Activated B cell treated with CpG ODN at 0.5 μM for 24 hours (primary cell): Measurements from ENCODE around the gene IFNL4. TPM values are rescaled to one million over a fixed set of nuclear protein-coding genes. Genes with fewer than 3 reads are reported as not detected.
A peak's percentile ranks its signal among the peaks of the same experiment; 100 is the strongest.

Source experiments
- ATAC-seq: fragments of 200-7000 bp; cut with Tn5 transposase; one replicate; pipeline ENCODE4 v1.10.0; 2021; ENCODE audit warnings: low read depth, mild to moderate bottlenecking, moderate library complexity
- CTCF ChIA-PET: fragments of 350-600 bp; sonication (Branson Sonifier 250); formaldehyde crosslinking; loops from one replicate; lab custom pipeline; 2021; ENCODE audit warnings: antibody characterized with exemption; lab: Charles Lee
- POLR2A ChIA-PET: fragments of 350-600 bp; sonication (Branson Sonifier 250); formaldehyde crosslinking; loops from one replicate; lab custom pipeline; 2021; ENCODE audit warnings: antibody characterized with exemption; lab: Charles Lee
- DNase-seq: peaks from one replicate; pipeline ENCODE4 v3.0.0; 2022
- H3K27ac Mint-ChIP-seq: one replicate; pipeline ENCODE4 v1.8.0; 2020; ENCODE audit warnings: mixed read lengths
- H3K27me3 Mint-ChIP-seq: one replicate; pipeline ENCODE4 v1.8.0; 2021; ENCODE audit warnings: mixed read lengths
- H3K36me3 Mint-ChIP-seq: one replicate; pipeline ENCODE4 v1.8.0; 2021; ENCODE audit warnings: low read depth, mixed read lengths
- H3K4me1 Mint-ChIP-seq: one replicate; pipeline ENCODE4 v1.8.0; 2021; ENCODE audit warnings: mixed read lengths
- H3K4me3 Mint-ChIP-seq: one replicate; pipeline ENCODE4 v1.8.0; 2020; ENCODE audit warnings: mild to moderate bottlenecking, mixed read lengths
- H3K9me3 Mint-ChIP-seq: one replicate; pipeline ENCODE4 v1.8.0; 2020; ENCODE audit warnings: mixed read lengths
- CTCF ChIP-seq: fragments of 200-600 bp; IDR thresholded peaks from one replicate; pipeline ENCODE4 v1.8.0; 2022; ENCODE audit warnings: antibody characterized with exemption, mild to moderate bottlenecking
- intact Hi-C: fragments of 100-400 bp; cut with micrococcal nuclease; formaldehyde crosslinking; loops from one replicate; pipeline ENCODE4 v1.15.1; 2024
- total RNA-seq: library from RNA; stranded (reverse); gene quantifications from 2 replicates; pipeline ENCODE4 v1.2.3, GENCODE V29; 2022

Gene IFNL4
- total RNA-seq, 1 donor from 2014 or later, result not detected

DNA sequence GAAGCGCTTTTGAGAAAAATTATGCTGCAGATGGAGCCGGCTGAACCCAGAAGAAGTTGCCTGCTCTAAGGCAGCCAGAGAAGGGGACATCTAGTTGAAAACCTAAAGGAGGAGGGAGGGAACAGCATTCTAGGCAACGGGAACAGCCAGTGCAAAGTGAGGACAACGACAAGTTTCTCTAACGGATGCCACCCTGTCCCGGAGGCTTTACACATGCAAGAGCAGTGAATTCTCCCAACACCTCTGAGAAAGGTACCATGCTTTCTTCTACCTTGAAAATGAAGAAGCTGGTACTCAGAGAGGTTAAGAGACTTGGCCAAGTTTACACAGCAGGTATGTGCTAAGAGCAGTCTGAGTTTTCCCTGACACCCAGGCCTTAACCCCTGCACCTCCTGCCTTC is 9.7 kb downstream of the IFNL4 start:
- TF ChIP-seq CTCF, result no peak
- Mint-ChIP-seq H3K27ac (no peak overlapping the region), H3K27me3 (peaks cover 5% of the 10 kb centered on the region), H3K4me1 (peaks cover 11% of the 10 kb centered on the region), H3K4me3 (no peak overlapping the region), H3K36me3 (no peaks in the 10 kb centered on the region), H3K9me3 (no peaks in the 10 kb centered on the region)
- POLR2A ChIA-PET, result no interaction called here
- no peak for ATAC-seq
- CTCF ChIA-PET, result no interaction called here
- DNase-seq, result no peak
- intact Hi-C loops, result no loop called here

GRCh38 chr19:39238209-39238608 is 10.4 kb downstream of the IFNL4 start:
- POLR2A ChIA-PET, result no interaction called here

DNA sequence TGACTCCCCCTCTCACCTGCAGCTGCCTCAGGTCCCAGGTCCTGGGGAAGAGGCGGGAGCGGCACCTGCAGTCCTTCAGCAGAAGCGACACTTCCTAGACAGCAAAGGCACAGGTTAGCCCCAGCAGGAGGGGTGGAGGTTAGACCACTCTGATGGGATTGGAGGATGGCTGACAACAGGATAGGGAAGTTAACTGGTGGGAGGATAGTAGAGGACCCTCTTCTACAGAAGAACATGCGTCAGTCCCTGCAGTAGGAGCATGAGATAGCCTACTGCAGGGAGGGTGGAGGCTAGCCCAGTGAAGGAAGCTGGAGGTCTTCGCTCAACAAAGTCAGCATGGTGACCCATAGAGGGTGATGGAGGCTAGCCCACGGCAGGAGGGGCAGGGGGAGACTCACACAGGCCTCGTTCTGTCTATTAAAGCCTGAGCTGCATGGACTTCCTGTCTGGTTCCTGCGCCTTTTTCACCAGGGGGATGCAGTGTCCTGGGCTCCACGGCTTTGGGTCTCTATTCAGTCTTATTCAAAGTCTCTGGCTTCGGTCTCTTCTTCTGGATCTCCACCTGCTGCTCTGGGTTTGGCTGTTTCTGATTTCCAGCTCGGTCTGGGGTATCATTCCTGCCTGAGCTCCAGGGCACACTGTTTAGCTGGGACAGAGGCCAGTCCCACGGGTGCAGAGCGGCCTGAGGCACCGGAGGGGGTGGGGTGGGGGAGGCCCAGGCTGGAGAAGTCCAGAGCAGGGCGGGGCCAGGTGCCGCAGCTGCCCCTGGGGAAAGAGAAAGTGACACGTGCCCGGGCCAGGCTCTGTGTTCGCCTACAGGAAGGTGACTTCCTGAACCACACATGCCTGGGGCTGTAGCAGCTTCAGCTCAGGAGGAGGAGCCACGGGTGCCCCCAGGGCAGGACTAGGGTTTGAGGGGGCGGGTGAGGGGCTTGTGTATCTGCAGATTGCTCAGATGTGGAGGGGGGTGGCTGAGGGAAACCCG is 11.2 kb downstream of the IFNL4 start:
- CTCF ChIA-PET, result no interaction called here
- H3K27me3 Mint-ChIP-seq, result peaks cover 4% of the 10 kb centered on the region
- peaks cover 11% of the 10 kb centered on the region for H3K4me1 Mint-ChIP-seq
- POLR2A ChIA-PET, result interaction anchor here (0.5 kb wide), 1 partner anchor 1852 kb away, joined by 3 read pairs; no protein-coding TSS in a partner anchor
- peak; percentile 26 for DNase-seq
- H3K36me3 Mint-ChIP-seq, result no peaks in the 10 kb centered on the region
- intact Hi-C loops, result no loop called here
- TF ChIP-seq CTCF, result no peak
- no peaks in the 10 kb centered on the region for H3K9me3 Mint-ChIP-seq
- H3K27ac Mint-ChIP-seq, result no peak overlapping the region
- peak; percentile 93 for ATAC-seq
- peak overlapping the region; percentile 70 for H3K4me3 Mint-ChIP-seq

More at GRCh38 chr19:39238209-39238608, 10.4 kb downstream of the IFNL4 start:
- DNase-seq (no peak), ATAC-seq (no peak)
- peaks cover 4% of the 10 kb centered on the region for H3K27me3 Mint-ChIP-seq
- intact Hi-C loops, result no loop called here
- peak overlapping the region; percentile 70 for H3K4me3 Mint-ChIP-seq
- no peak for TF ChIP-seq CTCF
- H3K36me3 Mint-ChIP-seq, result no peaks in the 10 kb centered on the region
- H3K27ac Mint-ChIP-seq, result no peak overlapping the region
- H3K9me3 Mint-ChIP-seq, result no peaks in the 10 kb centered on the region
- H3K4me1 Mint-ChIP-seq, result peaks cover 11% of the 10 kb centered on the region
- CTCF ChIA-PET, result no interaction called here

GRCh38 chr19:39236527-39236926 is 12.1 kb downstream of the IFNL4 start:
- Mint-ChIP-seq H3K4me3 (no peak overlapping the region), H3K9me3 (no peaks in the 10 kb centered on the region), H3K36me3 (no peaks in the 10 kb centered on the region), H3K27ac (no peak overlapping the region), H3K4me1 (peaks cover 11% of the 10 kb centered on the region), H3K27me3 (peaks cover 4% of the 10 kb centered on the region)
- ATAC-seq (no peak), DNase-seq (no peak)
- POLR2A ChIA-PET, result no interaction called here
- CTCF ChIA-PET, result no interaction called here
- intact Hi-C loops, result no loop called here
- no peak for TF ChIP-seq CTCF

DNA sequence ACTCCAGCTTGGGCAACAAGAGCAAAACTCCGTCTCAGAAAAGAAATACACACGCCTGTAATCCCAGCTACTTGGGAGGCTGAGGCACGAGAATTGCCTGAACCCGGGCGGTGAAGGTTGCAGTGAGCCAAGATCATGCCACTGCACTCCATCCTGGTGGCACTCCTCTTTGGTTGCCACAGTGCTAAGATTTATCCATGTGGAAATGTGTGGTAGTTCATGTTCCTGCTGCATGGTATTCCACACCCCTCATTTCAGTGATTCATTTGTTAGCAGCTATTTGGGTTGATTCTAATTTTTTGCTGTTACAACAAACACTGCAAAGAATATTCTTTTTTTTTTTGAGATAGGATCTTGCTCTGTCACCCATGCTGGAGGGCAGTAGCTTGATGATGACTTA is 15.9 kb downstream of the IFNL4 start:
- H3K4me1 Mint-ChIP-seq, result peaks cover 3% of the 10 kb centered on the region
- no peak for ATAC-seq
- intact Hi-C loops, result no loop called here
- peaks cover 3% of the 10 kb centered on the region for H3K9me3 Mint-ChIP-seq
- no peaks in the 10 kb centered on the region for H3K36me3 Mint-ChIP-seq
- DNase-seq, result no peak
- no peak for TF ChIP-seq CTCF
- ChIA-PET POLR2A (no interaction called here), CTCF (no interaction called here)
- H3K27ac Mint-ChIP-seq, result no peak overlapping the region
- no peak overlapping the region for H3K4me3 Mint-ChIP-seq
- H3K27me3 Mint-ChIP-seq, result peaks cover 3% of the 10 kb centered on the region
